GM19193 (cell line): ENCODE results near the gene RELN.

ENCODE experiments used
- POLR2A ChIP-seq: IDR thresholded peaks from 4 replicates; pipeline ENCODE4 v1.6.1; 2011; ENCODE audit not compliant: insufficient read depth, insufficient read length; ENCODE audit errors: extremely low read depth

Gene RELN

GRCh38 chr7:103694304-103694703 lies 295.2 kb downstream of the RELN start:
- TF ChIP-seq POLR2A: no peak

- TF ChIP-seq POLR2A: no peak
Measured at GRCh38 chr7:103691291-103691690, 298.2 kb downstream of the RELN start.

GRCh38 chr7:103690242-103690974 lies 299.1 kb downstream of the RELN start:
- no peak for TF ChIP-seq POLR2A

GRCh38 chr7:103689255-103689654 lies 300.2 kb downstream of the RELN start:
- no peak for TF ChIP-seq POLR2A

- TF ChIP-seq POLR2A: no peak
Measured at GRCh38 chr7:103687951-103688350, 301.5 kb downstream of the RELN start.

GRCh38 chr7:103687272-103687671 lies 302.2 kb downstream of the RELN start:
- no peak for TF ChIP-seq POLR2A

GRCh38 chr7:103686763-103687162 lies 302.7 kb downstream of the RELN start:
- no peak for TF ChIP-seq POLR2A

- TF ChIP-seq POLR2A: no peak
Measured at GRCh38 chr7:103686064-103686463, 303.4 kb downstream of the RELN start.

GRCh38 chr7:103685646-103686045 lies 303.8 kb downstream of the RELN start:
- no peak for TF ChIP-seq POLR2A

GRCh38 chr7:103683348-103683747 lies 306.1 kb downstream of the RELN start:
- no peak for TF ChIP-seq POLR2A

- no peak for TF ChIP-seq POLR2A
Measured at GRCh38 chr7:103680161-103681144, 309.0 kb downstream of the RELN start.

- no peak for TF ChIP-seq POLR2A
Measured at GRCh38 chr7:103679151-103680132, 310.0 kb downstream of the RELN start.

GRCh38 chr7:103668279-103668941 lies 321.0 kb downstream of the RELN start:
- TF ChIP-seq POLR2A: no peak

GRCh38 chr7:103666326-103666725 lies 323.1 kb downstream of the RELN start:
- no peak for TF ChIP-seq POLR2A
